HUES48 (cell line): ENCODE results near the gene PUS10.
"Not testable (repeated sequence)": the region's sequence is repeated elsewhere in the genome, so short reads cannot be mapped to it uniquely, and the experiment has no call there.

Experiments used
- H3K27ac ChIP-seq: one replicate; pipeline ENCODE4 v1.7.0; 2013; ENCODE audit warnings: low read depth, low read length, inconsistent platforms
- H3K27me3 ChIP-seq: 2 replicates; pipeline ENCODE4 v1.6.1; 2013; ENCODE audit warnings: mild to moderate bottlenecking, low read length; ENCODE audit not compliant: control insufficient read depth, insufficient read depth
- H3K36me3 ChIP-seq: 2 replicates; pipeline ENCODE4 v1.6.1; 2013; ENCODE audit warnings: low read length; ENCODE audit not compliant: control insufficient read depth, insufficient read depth
- H3K4me1 ChIP-seq: 2 replicates; pipeline ENCODE4 v1.6.1; 2013; ENCODE audit warnings: mild to moderate bottlenecking, low read length; ENCODE audit not compliant: control insufficient read depth, insufficient read depth
- H3K4me3 ChIP-seq: 2 replicates; pipeline ENCODE4 v1.5.1; 2013; ENCODE audit warnings: mild to moderate bottlenecking, low read depth, low read length
- H3K9ac ChIP-seq: 2 replicates; pipeline ENCODE4 v1.6.1; 2013; ENCODE audit warnings: mild to moderate bottlenecking, low read depth, low read length, moderate library complexity
- H3K9me3 ChIP-seq: 2 replicates; pipeline ENCODE4 v1.6.1; 2013; ENCODE audit warnings: low read length; ENCODE audit not compliant: control insufficient read depth, insufficient read depth

PUS10 gene

DNA sequence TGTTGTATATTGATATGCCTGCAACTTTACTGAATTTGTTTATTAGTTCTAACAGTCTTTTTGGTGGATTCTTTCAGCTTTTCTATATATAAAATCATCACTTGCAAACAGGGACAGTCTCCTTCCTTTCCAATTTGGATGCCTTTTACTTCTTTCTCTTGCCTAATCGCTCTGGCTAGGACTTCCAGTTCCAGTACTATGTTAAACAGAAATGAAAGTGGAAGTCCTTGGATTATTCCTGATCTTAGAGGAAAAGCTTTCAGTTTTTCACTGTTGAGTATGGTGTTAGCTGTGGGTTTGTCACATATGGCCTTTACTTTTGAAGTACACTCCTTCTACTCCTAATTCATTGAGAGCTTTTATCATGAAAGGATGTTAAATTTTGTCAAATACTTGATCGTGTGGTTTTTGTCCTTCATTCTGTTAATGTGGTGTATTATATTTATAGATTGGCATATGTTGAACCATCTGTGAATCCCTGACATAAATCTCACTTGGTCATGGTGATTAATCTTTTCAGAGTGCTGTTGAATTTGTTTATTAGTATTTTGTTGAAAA, 83.8 kb downstream of the PUS10 start:
- Histone ChIP-seq H3K27me3 (no peaks in the 10 kb centered on the region), H3K9ac (no peak overlapping the region), H3K27ac (no peak overlapping the region), H3K4me1 (no peaks in the 10 kb centered on the region), H3K4me3 (no peak overlapping the region), H3K36me3 (no peaks in the 10 kb centered on the region), H3K9me3 (no peaks in the 10 kb centered on the region)

DNA sequence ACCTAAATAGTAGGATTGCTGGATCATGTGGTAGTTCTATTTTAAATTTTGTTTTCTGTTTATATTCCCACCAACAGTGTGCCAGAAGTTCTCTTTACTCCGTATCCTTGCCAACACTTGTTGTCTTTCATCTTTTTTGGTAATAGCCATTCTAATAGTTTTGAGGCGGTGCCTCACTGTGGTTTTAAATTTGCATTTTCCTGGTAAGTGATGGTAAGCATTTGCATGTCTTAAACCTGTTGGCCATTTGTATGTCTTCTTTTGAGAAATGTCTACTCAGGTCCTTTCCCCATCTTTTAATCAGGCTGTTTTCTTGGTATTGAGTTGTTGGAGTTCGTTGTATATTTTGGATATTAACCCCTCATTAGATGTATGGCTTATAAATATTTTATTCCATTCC, 85.1 kb downstream of the PUS10 start:
- Histone ChIP-seq H3K27ac (no peak overlapping the region), H3K4me3 (no peak overlapping the region), H3K9me3 (no peaks in the 10 kb centered on the region), H3K9ac (no peak overlapping the region), H3K36me3 (no peaks in the 10 kb centered on the region), H3K27me3 (no peaks in the 10 kb centered on the region), H3K4me1 (no peaks in the 10 kb centered on the region)

GRCh38 chr2:60932061-60932460, 86.0 kb downstream of the PUS10 start:
- not testable (repeated sequence) for H3K36me3 ChIP-seq

GRCh38 chr2:60926741-60927552, 91.1 kb downstream of the PUS10 start:
- Histone ChIP-seq H3K36me3 (peaks cover 6% of the 10 kb centered on the region; the same call in 1 of the 2 replicates), H3K9me3 (no peaks in the 10 kb centered on the region), H3K4me1 (peaks cover 13% of the 10 kb centered on the region), H3K27me3 (no peaks in the 10 kb centered on the region), H3K9ac (no peak overlapping the region), H3K27ac (no peak overlapping the region), H3K4me3 (no peak overlapping the region)

More at GRCh38 chr2:60932061-60932460, 86.0 kb downstream of the PUS10 start:
- not testable (repeated sequence) for H3K27ac ChIP-seq, H3K27me3 ChIP-seq, H3K4me3 ChIP-seq, H3K9me3 ChIP-seq, H3K4me1 ChIP-seq, H3K9ac ChIP-seq

GRCh38 chr2:60925994-60926740, 91.9 kb downstream of the PUS10 start:
- Histone ChIP-seq H3K27ac (peak overlapping the region; percentile 4), H3K9ac (no peak overlapping the region), H3K27me3 (no peaks in the 10 kb centered on the region), H3K4me1 (peaks cover 13% of the 10 kb centered on the region), H3K9me3 (no peaks in the 10 kb centered on the region), H3K4me3 (no peak overlapping the region; the same call in 1 of the 2 replicates), H3K36me3 (peaks cover 10% of the 10 kb centered on the region; the same call in 1 of the 2 replicates)

- no peaks in the 10 kb centered on the region for H3K9me3 ChIP-seq
- H3K27me3 ChIP-seq, result no peaks in the 10 kb centered on the region
- H3K36me3 ChIP-seq, result no peaks in the 10 kb centered on the region
- no peak overlapping the region for H3K27ac ChIP-seq
- no peaks in the 10 kb centered on the region for H3K4me1 ChIP-seq
- no peak overlapping the region for H3K9ac ChIP-seq
- H3K4me3 ChIP-seq, result no peak overlapping the region
Measured at GRCh38 chr2:60907329-60907728, 110.7 kb downstream of the PUS10 start.

GRCh38 chr2:60906395-60906794, 111.7 kb downstream of the PUS10 start:
- no peak overlapping the region for H3K27ac ChIP-seq
- H3K27me3 ChIP-seq, result no peaks in the 10 kb centered on the region
- 0 out of 2 replicates have a peak, but pooled peaks cover 5% of the 10 kb centered on the region for H3K36me3 ChIP-seq
- no peak overlapping the region for H3K9ac ChIP-seq
- H3K9me3 ChIP-seq, result no peaks in the 10 kb centered on the region
- no peak overlapping the region for H3K4me3 ChIP-seq
- H3K4me1 ChIP-seq, result no peaks in the 10 kb centered on the region

- H3K9me3 ChIP-seq, H3K9ac ChIP-seq, H3K27me3 ChIP-seq, H3K36me3 ChIP-seq, H3K4me3 ChIP-seq, H3K27ac ChIP-seq, H3K4me1 ChIP-seq: not testable (repeated sequence)
Measured at GRCh38 chr2:60905867-60906266, 112.2 kb downstream of the PUS10 start.

GRCh38 chr2:60901296-60901695, 116.8 kb downstream of the PUS10 start:
- not testable (repeated sequence) for H3K9me3 ChIP-seq, H3K4me3 ChIP-seq, H3K4me1 ChIP-seq, H3K36me3 ChIP-seq, H3K27me3 ChIP-seq, H3K9ac ChIP-seq, H3K27ac ChIP-seq

DNA sequence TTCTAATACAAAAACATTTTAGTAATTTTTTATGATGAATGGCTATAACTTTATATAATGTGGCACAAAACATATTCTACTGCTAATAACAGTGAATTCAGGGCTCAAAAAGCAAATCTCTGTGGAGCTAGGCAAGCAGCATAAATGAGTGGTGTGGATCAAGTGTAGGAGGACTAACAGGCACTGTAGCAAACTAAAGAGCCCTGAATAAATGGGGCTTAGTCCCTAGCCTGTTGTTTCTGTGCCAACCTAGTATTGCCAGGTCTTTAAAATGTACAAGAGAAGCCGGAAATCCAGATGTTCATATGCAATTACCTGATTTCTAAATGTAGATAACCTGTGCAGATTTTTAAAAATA, 118.2 kb downstream of the PUS10 start:
- Histone ChIP-seq H3K27me3 (no peaks in the 10 kb centered on the region), H3K9ac (no peak overlapping the region), H3K4me3 (no peak overlapping the region), H3K36me3 (0 out of 2 replicates have a peak, but pooled peaks cover 5% of the 10 kb centered on the region), H3K4me1 (no peaks in the 10 kb centered on the region), H3K9me3 (no peaks in the 10 kb centered on the region), H3K27ac (no peak overlapping the region)
